NB4 (cell line): Measurements from ENCODE around the gene OR52B2.
A peak's percentile ranks its signal among the peaks of the same experiment; 100 is the strongest.

Experiments used
- DNase-seq: peaks from one replicate; pipeline ENCODE4 v3.0.0; 2010; ENCODE audit warnings: low read depth
- H3K4me3 ChIP-seq: one replicate; pipeline ENCODE4 v1.5.1; 2011; ENCODE audit warnings: mild to moderate bottlenecking, low read depth, low read length, moderate library complexity
- CTCF ChIP-seq: IDR thresholded peaks from one replicate; pipeline ENCODE4 v1.5.1; 2012; ENCODE audit warnings: low read depth, low read length
- MAX ChIP-seq: IDR thresholded peaks from 2 replicates; pipeline ENCODE4 v1.6.1; 2011; ENCODE audit warnings: low read depth, low read length
- MYC ChIP-seq: IDR thresholded peaks from 2 replicates; pipeline ENCODE4 v1.6.1; 2011; ENCODE audit warnings: low read depth, low read length
- POLR2A ChIP-seq: IDR thresholded peaks from 2 replicates; pipeline ENCODE4 v1.6.1; 2011; ENCODE audit warnings: mild to moderate bottlenecking; ENCODE audit not compliant: insufficient read length; ENCODE audit errors: extremely low read depth

OR52B2 gene

GRCh38 chr11:6129635-6130034 is 40.5 kb downstream of the OR52B2 start:
- H3K4me3 ChIP-seq: no peak overlapping the region
- DNase-seq: peak; percentile 47
- no peak for TF ChIP-seq POLR2A
- no peak for TF ChIP-seq MYC
- no peak for TF ChIP-seq MAX
- TF ChIP-seq CTCF: no peak

GRCh38 chr11:6129011-6129410 is 41.1 kb downstream of the OR52B2 start:
- peak; percentile 37 for DNase-seq
- no peak overlapping the region for H3K4me3 ChIP-seq
- TF ChIP-seq CTCF: no peak
- no peak for TF ChIP-seq MYC
- TF ChIP-seq POLR2A: no peak
- TF ChIP-seq MAX: no peak

- no peak overlapping the region for H3K4me3 ChIP-seq
- TF ChIP-seq CTCF (no peak), POLR2A (no peak), MAX (no peak), MYC (no peak)
- peak; percentile 56 for DNase-seq
Measured at GRCh38 chr11:6127881-6128280, 42.2 kb downstream of the OR52B2 start.

GRCh38 chr11:6124245-6124644 is 45.9 kb downstream of the OR52B2 start:
- TF ChIP-seq POLR2A (no peak), CTCF (no peak), MYC (no peak), MAX (no peak)
- peak; percentile 21 for DNase-seq
- no peak overlapping the region for H3K4me3 ChIP-seq
